Measurements from ENCODE around the gene MT2A.

GRCh38 chr16:56635441-56635967 is 27.1 kb downstream of the MT2A start:
- no peak for TF ChIP-seq CTCF (IDR thresholded peaks at IDR 0.05; ENCODE audit: poor library complexity)
- TF ChIP-seq EZH2phosphoT487 (IDR thresholded peaks at IDR 0.05; ENCODE audit: low read depth, severe bottlenecking, unreplicated experiment): no peak
